CD4-positive, alpha-beta T cell treated with Interleukin-15 for 1 hour (primary cell): ENCODE measurements around the gene SHROOM2.
"Not testable (repeated sequence)": the region's sequence is repeated elsewhere in the genome, so short reads cannot be mapped to it uniquely, and the experiment has no call there.

Experiments used
- DNase-seq: peaks from one replicate; pipeline ENCODE4 v3.0.0-alpha.2; 2020

Gene SHROOM2, protein sequence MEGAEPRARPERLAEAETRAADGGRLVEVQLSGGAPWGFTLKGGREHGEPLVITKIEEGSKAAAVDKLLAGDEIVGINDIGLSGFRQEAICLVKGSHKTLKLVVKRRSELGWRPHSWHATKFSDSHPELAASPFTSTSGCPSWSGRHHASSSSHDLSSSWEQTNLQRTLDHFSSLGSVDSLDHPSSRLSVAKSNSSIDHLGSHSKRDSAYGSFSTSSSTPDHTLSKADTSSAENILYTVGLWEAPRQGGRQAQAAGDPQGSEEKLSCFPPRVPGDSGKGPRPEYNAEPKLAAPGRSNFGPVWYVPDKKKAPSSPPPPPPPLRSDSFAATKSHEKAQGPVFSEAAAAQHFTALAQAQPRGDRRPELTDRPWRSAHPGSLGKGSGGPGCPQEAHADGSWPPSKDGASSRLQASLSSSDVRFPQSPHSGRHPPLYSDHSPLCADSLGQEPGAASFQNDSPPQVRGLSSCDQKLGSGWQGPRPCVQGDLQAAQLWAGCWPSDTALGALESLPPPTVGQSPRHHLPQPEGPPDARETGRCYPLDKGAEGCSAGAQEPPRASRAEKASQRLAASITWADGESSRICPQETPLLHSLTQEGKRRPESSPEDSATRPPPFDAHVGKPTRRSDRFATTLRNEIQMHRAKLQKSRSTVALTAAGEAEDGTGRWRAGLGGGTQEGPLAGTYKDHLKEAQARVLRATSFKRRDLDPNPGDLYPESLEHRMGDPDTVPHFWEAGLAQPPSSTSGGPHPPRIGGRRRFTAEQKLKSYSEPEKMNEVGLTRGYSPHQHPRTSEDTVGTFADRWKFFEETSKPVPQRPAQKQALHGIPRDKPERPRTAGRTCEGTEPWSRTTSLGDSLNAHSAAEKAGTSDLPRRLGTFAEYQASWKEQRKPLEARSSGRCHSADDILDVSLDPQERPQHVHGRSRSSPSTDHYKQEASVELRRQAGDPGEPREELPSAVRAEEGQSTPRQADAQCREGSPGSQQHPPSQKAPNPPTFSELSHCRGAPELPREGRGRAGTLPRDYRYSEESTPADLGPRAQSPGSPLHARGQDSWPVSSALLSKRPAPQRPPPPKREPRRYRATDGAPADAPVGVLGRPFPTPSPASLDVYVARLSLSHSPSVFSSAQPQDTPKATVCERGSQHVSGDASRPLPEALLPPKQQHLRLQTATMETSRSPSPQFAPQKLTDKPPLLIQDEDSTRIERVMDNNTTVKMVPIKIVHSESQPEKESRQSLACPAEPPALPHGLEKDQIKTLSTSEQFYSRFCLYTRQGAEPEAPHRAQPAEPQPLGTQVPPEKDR (N-terminal part only)

DNA sequence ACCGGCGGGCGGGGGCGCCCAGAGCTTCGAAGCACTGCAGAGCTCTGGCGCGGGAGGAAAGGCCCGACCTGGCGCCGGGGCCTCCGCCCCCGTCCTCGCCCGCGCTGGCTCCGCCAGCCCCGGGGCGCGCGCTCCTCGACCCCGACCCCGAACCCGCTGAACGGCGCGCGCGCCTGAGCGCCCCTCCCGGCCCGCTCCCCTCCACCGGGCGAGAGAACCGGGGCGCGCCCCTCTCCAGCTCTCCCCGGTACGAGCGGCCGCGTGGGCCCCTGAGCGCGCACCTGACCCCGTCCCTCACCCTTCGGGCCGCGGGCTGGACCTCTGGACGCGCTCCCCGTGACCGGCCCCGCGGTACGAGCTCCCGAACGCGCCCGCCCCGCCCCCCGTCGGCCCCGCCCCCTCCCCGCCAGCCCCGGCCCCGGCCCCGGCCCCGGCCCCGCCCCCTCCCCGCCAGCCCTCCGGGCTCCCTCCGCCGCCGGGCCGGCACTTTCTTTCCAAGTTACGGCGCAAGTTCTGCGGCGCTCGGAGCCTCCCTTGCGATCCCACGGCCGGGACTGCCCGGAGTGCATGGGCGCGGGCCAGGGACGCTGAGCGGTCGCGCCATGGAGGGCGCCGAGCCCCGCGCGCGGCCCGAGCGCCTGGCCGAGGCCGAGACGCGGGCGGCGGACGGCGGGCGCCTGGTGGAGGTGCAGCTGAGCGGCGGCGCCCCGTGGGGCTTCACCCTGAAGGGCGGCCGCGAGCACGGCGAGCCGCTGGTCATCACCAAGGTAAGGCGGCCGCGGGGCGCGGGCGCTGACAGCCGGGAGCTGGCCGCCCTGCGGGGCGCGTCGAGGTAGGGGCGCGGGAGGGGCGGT is at the start of gene SHROOM2:
SHROOM2 (plus strand) TSS at position 486 of the 854 bp plus-strand sequence; CDS start at position 603, 117 bp downstream.
- DNase-seq: no peak

DNA sequence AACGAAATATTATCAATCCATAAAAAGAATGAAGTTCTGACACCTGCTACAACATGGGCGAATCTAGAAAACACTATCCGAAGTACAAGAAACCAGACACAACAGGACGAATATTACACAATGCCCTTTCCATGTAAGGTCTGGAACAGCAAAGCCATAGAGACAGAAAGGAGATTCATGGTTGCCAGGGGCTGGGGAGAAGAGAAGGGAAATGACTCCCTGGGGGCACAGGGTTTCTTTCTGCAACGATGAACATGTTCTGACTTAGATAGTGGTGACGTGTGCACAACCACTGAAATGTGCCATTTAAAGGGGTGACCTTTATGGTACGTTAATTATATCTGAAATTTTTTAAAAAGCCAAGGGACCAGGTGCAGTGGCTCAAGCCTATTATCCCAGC is 48.9 kb upstream of the SHROOM2 start:
- no peak for DNase-seq

DNA sequence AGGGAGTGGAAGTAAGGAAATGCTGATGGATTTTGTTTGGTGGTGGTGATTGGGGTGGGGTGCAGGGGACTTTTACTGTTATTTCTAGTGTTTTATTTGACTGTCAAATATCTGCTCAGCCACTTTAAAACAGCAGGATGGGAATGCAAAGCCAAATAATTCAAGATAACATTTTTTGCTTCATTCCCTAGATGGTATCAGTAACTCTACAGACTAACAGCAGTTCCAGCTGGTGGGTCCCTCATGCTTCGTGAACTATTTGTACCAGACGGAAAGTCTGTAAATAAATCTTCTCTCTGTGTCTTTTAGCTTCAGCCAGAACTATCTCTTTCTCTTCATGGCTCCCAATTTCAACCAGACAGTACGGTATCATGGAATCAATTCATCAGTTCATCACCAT is 48.1 kb upstream of the SHROOM2 start:
- no peak for DNase-seq

DNA sequence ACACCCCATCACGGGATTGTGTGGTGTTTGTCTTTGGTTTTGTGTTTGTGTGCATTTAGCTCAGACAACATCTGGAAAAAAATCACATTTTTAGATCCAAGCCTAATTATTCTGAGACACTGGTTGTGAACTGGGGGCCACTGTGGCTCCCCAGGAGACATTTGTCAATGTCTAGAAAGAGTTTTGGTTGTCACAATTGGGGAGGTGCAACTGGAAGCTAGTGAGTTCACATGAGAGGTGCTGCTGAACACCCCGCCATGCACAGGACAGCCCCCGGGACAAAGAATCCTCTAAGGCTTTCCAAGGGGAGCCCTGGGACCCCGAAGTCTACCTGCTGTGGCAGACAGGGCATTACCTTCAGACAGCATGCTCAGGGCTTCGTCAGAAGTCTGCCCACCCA is 47.1 kb upstream of the SHROOM2 start:
- no peak for DNase-seq

DNA sequence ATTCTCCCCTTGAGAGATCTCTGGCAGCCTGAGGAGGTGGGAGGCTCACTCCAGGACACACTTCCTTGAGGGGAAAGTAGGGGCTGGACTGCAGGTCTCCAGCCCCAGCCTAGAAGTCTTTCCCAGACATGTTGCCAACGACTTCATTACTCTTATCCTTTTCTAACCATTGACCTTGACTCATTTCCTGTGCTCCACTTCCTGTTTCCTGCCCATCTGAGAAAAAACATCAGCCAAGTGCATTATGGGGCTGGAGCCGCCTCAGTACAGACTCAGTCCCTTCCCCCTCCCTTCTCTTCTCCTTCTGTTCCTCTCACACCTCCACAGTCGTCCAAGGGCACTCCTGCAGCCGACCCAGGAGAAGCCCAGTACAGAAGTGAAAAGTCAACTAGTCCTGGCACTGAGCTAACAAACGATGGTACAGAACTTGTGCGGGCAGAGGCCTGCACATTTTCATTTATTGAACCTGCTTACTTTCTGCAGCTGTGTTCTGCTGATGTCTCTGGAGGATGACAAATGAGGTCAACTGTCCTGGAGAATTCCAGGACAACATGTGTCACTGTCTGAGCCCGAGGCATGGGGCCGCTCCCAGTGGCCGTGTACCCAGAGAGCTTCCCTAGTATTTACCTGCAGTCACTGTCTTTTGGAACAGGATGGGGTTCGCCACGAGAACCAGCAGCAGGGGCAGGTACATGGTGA is 40.7 kb upstream of the SHROOM2 start:
- DNase-seq: no peak

DNA sequence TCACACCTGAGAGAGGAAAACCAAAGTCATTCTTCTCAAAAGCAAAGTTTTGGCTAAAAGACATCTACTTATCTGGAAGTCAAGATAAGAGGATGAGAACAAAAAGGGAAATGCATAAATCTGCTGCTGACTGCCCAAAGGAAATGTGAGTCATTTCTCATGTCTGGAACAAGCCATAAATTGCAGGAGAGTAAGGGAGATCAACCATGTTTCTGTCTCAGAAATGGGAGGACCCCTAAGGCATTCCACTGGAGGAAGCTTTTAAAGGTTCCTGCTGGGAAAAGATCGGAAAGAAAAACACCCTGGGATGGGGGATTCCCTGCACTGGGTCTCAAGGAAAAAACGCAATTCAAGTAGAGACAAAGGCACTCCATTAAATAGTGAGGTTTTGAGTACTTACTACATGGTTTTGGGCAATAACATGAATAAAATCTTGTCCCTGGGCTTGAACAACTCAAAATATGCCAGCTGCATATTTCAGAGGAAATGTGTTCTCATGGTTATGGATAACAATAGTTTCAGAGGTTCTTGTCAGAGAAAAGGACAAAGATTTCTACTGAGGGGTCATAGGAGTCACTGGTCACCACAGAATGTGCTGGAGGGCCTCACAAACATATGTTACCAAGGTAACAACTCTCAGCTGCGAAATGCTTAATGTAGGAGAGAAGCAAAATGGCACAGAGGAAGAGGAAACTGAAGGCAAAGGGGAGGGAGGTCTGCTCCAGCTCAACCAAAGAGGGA is 39.9 kb upstream of the SHROOM2 start:
- DNase-seq: no peak

DNA sequence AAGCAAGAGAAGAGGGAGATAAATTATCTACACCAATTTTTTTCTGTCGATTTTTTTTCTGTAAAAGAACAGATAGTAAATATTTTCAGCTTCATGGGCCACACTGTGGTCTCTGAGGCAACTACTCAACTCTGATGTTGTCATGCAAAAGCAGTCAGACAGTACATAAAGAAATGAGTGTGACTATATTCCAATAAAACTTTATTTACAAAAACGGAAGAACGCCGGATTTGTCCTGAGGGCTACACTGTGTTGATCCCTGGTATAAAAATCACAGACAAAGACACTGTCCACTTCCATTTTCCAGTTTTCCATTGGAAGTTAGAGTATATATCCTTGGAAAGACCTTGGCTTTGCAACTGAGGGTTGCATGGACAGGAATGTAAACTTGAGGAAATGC is 38.6 kb upstream of the SHROOM2 start:
- no peak for DNase-seq

DNA sequence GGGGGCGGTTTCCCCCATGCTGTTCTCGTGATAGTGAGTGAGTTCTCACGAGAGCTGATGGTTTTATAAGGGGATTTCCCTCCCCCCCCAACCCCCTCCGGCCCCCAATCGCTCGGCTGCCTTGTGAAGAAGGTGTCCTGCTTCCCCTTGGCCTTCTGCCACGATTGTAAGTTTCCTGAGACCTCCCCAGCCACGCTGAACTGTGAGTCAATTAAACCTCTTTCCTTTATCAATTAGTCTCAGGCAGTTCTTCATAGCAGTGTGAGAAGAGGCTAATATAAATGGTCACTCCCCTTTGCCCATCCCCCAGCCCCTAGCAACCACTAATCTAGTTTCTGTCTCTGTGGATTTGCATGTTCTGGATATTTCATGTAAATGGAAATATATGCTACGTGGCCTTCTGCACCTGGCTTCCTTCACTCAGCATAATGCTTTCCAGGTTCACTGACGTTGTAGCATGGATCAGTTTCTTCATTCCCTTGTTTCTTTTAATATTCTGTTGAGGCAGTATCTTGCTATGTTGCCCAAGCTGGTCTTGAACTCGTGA is 37.0 kb upstream of the SHROOM2 start:
- DNase-seq: no peak

DNA sequence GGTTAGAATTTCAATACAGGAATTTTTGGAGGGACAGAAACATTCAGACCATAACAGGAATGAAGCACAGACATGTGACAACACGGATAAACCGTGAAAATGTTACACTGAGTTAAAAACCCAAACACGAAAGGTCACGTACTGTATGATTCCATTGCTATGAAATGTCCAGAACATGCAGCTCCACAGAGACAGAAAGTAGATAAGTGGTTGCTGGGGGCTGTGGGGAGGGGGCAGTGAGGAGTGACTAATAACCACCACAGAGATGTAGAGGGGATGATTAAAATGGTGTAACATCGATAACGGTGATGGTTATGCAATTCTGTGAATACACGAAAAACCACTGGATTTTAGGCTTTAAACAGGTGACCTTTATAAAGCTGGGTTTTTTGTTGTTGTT is 28.9 kb upstream of the SHROOM2 start:
- no peak for DNase-seq

DNA sequence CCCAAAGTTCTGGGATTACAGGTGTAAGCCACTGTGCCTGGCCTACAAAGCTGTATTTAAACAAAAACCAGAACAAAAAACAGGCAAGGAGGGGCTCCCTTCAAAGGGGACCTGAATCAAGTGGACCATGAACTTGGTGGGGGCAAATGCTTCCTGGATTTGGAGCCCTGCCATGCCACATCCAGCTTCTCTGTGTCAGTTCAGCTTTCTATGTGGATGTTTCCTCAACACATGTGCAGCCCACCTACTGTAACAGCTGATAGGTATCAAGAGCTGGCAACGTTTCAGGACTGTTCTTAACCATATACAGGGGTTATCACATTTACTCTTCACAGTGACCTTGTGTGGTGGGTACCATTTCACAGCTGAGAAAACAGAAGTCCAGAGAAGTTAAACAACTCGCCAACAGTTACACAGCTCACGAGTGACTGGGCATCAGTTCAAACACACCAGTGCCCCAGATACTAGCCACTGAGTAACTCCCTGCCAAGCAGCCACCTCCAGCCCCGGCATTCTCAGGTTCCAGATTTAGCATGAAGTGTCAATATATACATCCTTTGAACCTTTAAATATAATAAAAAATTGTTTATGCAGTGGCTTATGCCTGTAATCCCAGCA is 28.1 kb upstream of the SHROOM2 start:
- no peak for DNase-seq

DNA sequence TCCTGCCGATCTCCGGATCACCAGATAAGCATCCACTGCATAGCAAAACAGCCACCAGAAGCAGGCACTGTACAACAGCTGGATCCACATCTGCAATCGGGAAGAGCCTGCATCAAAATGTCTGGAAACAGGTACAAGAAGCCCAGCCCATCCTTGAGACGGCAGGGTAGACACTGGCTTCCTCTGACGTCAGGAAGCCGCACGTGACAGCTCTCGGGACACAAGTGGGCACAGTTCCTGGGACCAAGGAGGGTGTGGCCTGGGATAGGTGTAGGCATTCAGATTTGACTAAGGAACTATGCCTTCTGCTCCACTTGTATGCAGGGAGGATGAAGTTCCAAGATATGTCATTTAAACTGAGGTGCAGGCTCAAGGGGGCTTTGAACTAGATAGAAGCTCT is 26.9 kb upstream of the SHROOM2 start:
- no peak for DNase-seq

DNA sequence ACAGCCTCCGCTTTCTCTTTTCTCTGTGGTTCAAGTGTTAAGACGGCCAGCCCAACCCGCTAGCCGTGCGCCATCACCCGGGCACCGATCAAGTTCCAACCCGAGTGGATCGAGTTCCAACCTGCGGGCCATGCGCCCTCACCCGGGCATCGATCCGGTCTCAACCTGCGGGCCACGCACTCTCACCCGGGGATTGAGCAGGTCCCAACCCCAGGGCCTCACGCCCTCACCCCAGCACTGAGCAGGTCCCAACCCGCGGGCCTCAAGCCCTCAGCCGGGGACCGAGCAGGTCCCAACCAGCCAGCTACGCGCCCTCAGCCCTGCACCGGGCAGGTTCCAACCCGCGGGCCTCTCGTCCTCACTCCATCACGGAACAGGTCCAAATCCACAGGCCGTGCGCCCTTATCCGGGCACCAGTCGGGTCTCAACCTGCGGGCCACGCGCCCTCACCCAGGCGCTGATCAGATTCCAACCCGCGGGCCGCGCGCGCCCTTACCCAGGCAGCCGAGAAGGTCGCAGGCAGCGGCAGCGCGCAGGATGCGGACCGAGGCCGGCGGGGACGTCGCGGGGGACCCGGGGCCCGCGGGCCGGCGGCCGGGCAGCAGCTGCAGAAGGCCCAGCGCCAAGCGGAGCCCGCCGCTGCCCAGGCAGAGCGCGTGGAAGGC is 21.0 kb upstream of the SHROOM2 start:
- DNase-seq: no peak

DNA sequence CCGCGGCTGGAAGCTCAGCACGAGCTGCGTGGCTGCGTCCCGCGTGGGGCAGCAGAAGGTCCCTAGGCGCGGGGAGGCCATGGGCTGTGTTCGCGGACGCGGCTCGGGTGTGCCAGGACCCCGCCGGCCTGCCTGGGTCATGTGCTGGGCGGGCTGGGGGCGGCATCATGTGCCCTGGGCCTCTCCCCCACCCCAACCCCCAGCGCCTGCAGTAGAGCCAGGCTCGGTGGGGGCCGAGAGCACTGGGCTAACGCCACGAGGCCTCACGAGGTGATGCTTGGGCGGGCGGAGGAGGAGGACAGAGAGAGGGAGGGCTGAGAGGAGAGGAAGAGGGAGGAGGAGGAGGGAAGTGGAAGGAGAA is 20.5 kb upstream of the SHROOM2 start, which contains the start of gene GPR143:
GPR143 (minus strand) TSS at position 111 of the 361 bp plus-strand sequence; CDS start at position 81, 30 bp downstream.
- DNase-seq: no peak

DNA sequence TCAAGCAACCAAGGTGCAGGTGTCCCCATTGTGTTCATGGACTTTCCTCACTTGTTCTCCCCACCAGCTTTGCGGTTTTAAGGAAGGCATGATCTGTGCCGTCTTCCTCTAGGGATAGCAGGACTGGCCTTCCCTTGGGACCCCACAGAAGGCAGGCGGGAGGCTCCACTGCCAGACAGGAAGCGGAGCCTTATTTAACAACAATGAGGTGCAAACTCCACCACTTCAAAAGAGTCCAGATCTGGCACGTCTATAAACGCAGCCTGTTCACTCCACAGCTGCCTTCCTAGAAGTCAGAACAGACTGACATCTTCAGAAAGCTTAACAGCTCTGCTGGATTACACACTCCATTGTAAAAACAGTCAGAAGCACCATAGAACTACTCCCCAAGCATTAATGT is 18.9 kb upstream of the SHROOM2 start:
- DNase-seq: no peak

DNA sequence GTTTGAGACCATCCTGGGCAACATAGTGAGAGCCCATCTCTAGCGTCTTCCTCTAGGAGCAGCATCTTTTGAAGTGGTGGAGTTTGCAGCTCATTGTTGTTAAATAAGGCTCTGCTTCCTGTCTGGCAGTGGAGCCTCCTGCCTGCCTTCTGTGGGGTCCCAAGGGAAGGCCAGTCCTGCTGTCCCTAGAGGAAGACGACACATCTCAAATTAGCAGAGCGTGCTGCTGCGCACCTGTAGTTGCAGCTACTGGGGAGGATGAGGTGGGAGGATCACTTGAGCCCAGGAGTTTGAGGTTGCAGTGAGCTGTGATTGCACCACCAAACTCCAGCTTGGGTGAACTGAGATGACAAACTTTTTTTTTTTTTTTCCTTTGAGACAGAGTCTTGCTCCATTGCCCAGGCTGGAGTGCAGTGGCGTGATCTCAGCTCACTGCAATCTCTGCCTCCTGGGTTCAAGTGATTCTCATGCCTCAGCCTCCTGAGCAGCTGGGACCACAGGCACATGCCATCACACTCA is 17.8 kb upstream of the SHROOM2 start:
- DNase-seq: not testable (repeated sequence)

DNA sequence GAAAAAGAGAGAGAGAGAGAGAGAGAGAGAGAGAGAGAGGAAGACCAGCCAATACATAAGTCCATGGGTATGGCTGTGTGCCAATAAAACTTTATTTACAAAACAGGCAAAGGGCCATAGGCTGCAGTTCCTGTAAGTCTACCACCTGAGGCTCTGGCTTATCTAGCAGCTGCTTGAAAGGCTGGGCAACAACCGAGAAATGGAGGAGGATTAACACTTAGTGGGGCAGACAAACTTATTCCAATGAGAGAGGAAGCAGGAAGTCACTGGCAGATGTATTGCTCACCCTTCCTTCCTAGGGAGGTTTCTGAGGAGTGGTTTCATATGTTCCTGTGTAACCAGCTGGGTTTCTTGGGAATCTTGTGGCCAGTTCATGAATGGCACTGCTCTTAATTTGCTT is 15.9 kb upstream of the SHROOM2 start:
- no peak for DNase-seq

DNA sequence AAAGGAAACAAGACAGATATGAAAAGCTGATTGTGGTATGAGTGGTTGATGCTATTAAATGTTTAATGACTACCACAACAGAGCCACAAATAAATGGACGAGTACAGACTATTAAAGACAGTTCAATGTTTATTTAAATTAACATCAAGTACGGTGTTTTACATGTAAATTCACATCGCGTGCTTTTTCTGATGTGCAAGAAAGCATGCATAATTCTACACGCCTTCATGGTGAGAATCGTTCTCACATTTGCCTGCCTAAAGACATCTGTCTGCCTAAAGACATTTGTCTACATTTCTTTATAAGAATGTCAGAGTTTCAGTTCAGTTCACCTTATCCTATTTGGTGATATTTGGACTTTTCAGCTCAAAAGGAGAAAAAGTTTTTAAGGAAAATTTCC is 13.3 kb upstream of the SHROOM2 start:
- no peak for DNase-seq

DNA sequence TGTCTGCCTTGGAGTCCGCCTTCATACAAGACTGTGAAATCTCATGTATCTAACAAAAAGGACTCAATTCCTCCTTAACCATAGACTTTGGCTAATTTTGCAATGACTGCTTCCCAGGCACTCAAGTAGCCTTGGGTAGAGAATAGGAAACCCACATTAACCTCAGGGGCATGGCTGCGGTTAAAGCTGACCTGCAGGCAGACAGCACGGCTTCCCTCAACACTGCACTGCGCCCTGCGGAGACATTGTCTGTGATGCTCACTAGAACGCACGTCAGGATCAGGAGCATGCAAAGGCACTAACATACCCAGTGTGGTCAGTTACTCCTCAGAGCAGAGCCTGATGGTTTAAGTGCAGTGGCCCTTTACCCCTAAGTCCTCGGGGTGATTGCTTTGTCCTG is 10.3 kb upstream of the SHROOM2 start:
- no peak for DNase-seq

DNA sequence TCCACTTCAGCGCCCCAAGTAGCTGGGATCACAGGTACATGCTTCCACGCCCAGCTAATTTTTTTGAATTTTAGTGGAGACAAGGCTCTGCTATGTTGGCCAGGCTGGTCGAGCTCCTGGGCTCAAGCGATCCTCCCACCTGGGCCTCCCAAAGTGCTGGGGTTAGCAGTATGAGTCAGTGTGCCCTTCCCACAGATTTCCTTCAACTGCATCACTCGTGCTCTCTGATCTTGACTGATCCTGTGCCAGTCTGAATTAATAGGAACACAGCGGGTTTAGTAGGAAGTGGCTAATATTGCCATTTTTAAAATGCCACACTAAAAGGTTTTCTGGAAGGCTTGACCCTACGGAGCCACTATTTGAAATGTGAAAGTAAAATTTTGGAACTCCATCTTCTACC is 4.3 kb upstream of the SHROOM2 start:
- no peak for DNase-seq
